ES-I3 (cell line): Measurements from ENCODE around the gene FAM3A.
"Not testable (repeated sequence)": the region's sequence is repeated elsewhere in the genome, so short reads cannot be mapped to it uniquely, and the experiment has no call there.

Source experiments
- H3K36me3 ChIP-seq: 2 replicates; pipeline ENCODE4 v1.6.1; 2013; ENCODE audit warnings: mild to moderate bottlenecking, low read length, control low read depth, moderate library complexity; ENCODE audit not compliant: insufficient read depth
- H3K4me1 ChIP-seq: 2 replicates; pipeline ENCODE4 v1.6.1; 2013; ENCODE audit warnings: mild to moderate bottlenecking, control low read depth, low read length; ENCODE audit not compliant: insufficient read depth
- H3K9ac ChIP-seq: 2 replicates; pipeline ENCODE4 v1.6.1; 2013; ENCODE audit warnings: low read depth, mild to moderate bottlenecking, low read length, moderate library complexity
- H3K9me3 ChIP-seq: 2 replicates; pipeline ENCODE4 v1.6.1; 2013; ENCODE audit warnings: mild to moderate bottlenecking, low read length, moderate library complexity; ENCODE audit not compliant: control insufficient read depth, insufficient read depth

FAM3A gene

DNA sequence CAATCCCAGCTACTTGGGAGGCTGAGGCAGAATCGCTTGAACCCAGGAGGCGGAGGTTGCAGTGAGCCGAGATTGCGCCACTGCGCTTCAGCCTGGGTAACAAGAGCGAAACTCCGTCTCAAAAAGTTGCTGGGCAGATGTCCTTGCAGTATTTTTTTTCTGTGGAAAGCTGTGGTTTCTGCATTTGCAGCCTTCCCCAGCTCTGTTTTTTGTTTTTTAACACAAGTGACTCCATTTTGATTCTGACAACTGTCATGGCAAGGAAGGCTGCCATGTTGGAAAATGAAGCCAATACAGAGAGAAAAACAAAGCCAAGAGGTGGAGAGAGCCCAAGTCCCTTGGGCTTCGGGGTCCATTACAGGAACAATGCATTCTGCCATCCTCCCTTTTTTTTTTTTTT, 13.9 kb downstream of the FAM3A start:
- Histone ChIP-seq H3K9ac (no peak overlapping the region), H3K4me1 (no peaks in the 10 kb centered on the region), H3K9me3 (no peaks in the 10 kb centered on the region), H3K36me3 (no peaks in the 10 kb centered on the region; the same call in 1 of the 2 replicates)

DNA sequence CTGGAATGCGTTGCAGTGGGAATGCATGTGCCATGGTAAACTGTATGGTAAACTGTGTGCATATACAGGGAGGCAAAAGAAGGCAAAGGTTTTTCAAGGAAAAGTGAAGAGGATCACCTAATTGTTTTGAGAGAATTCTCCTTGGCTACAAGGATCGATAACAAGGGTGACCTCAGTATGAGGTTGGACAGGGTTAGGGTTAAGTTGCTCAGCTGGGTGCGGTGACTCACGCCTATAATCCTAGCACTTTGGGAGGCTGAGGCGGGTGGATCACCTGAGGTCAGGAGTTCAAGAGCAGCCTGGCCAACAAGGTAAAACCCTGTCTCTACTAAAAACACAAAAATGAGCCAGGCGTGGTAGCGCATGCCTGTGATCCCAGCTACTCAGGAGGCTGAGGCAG, 14.6 kb downstream of the FAM3A start:
- not testable (repeated sequence) for H3K9ac ChIP-seq, H3K4me1 ChIP-seq, H3K9me3 ChIP-seq, H3K36me3 ChIP-seq

DNA sequence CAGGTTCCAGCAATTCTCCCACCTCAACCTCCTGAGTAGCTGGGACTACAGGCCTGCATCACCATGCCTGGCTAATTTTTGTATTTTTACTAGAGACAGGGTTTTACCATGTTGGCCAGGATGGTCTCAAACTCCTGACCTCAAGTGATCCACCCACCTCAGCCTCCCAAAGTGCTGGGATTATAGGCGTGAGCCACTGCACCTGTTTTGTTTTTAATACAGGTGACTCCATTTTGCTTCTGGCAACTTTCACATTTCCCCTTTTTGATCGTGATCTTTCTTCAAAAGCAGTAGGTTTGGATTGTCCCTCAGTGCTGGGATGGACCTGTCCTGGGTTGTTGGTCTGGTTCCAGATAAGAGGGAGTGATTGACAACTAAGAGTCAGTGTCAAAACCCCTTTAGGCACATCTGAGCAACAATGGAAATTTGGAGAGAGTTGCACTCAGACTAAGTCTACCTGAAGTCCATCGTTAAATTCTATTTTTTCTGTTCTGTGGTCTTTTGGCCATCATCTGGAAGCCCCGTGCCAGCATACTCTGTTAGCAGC, 19.4 kb downstream of the FAM3A start:
- H3K9me3 ChIP-seq, H3K36me3 ChIP-seq, H3K9ac ChIP-seq, H3K4me1 ChIP-seq: not testable (repeated sequence)

DNA sequence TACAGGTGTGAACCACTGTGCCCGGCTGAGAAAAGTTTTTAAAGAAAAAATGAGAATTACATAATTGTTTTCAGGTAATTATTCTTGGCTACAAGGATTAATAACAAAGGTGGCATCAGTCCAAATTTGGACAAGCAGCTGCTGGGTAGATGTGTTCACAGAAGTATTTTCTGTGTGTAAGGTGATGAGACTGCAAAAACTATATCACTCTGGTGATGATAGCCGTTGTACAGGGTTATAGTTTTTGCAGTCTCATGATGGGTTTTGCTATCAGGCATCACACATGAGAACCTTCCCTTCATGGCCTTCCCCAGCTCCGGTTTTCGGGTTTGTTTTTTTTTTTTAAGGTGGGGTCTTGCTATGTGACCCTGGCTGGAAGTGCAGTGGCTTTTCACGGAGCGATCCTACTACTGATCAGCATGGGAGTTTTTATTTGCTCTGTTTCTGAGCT, 20.5 kb downstream of the FAM3A start:
- H3K36me3 ChIP-seq = no peaks in the 10 kb centered on the region
- no peak overlapping the region for H3K9ac ChIP-seq
- H3K4me1 ChIP-seq = no peaks in the 10 kb centered on the region
- no peaks in the 10 kb centered on the region for H3K9me3 ChIP-seq

- Histone ChIP-seq H3K4me1 (no peaks in the 10 kb centered on the region), H3K9me3 (no peaks in the 10 kb centered on the region), H3K9ac (no peak overlapping the region), H3K36me3 (no peaks in the 10 kb centered on the region)
Measured at GRCh38 chrX:154494715-154495114, 21.3 kb downstream of the FAM3A start.

GRCh38 chrX:154490414-154491083, 25.5 kb downstream of the FAM3A start, which contains the start of gene SLC10A3:
Gene SLC10A3, minus strand, starts transcription at chrX:154490629. Its CDS starts 1,689 bp downstream, at chrX:154488940.
- no peaks in the 10 kb centered on the region for H3K9me3 ChIP-seq
- H3K9ac ChIP-seq = peak within 1 kb of the TSS; percentile 72; the same call in 1 of the 2 replicates
- no peaks in the 10 kb centered on the region; the same call in 1 of the 2 replicates for H3K4me1 ChIP-seq
- H3K36me3 ChIP-seq = no peaks in the 10 kb centered on the region; the same call in 1 of the 2 replicates

- Histone ChIP-seq H3K4me1 (no peaks in the 10 kb centered on the region; the same call in 1 of the 2 replicates), H3K9me3 (no peaks in the 10 kb centered on the region), H3K36me3 (no peaks in the 10 kb centered on the region; the same call in 1 of the 2 replicates), H3K9ac (peak overlapping the region; percentile 70; the same call in 1 of the 2 replicates)
Measured at GRCh38 chrX:154490021-154490413, 26.0 kb downstream of the FAM3A start.

DNA sequence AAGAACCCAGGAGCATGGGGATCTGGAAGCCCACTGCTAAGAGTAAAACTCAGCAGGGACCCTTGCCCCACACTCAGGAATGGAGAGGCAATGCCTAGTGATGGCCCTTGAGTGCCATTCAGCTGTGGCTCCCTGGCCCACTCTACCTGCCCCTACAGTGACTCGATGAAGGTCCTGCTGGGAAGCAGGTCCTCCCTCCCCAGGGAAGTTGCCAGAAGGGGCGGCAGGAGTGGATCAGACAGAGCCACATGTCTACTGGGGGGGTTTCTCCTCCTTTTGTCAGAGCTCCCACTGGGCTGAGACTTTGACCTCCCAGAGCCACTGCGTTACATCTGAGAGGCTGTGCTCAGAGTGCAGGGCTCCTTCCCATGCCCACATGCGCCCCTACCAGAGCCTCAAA, 26.9 kb downstream of the FAM3A start:
- H3K36me3 ChIP-seq = no peaks in the 10 kb centered on the region; the same call in 1 of the 2 replicates
- no peak overlapping the region for H3K9ac ChIP-seq
- no peaks in the 10 kb centered on the region for H3K9me3 ChIP-seq
- no peaks in the 10 kb centered on the region; the same call in 1 of the 2 replicates for H3K4me1 ChIP-seq

GRCh38 chrX:154488336-154489075, 27.5 kb downstream of the FAM3A start:
- no peak overlapping the region for H3K9ac ChIP-seq
- H3K36me3 ChIP-seq = no peaks in the 10 kb centered on the region; the same call in 1 of the 2 replicates
- H3K4me1 ChIP-seq = no peaks in the 10 kb centered on the region; the same call in 1 of the 2 replicates
- no peaks in the 10 kb centered on the region for H3K9me3 ChIP-seq

DNA sequence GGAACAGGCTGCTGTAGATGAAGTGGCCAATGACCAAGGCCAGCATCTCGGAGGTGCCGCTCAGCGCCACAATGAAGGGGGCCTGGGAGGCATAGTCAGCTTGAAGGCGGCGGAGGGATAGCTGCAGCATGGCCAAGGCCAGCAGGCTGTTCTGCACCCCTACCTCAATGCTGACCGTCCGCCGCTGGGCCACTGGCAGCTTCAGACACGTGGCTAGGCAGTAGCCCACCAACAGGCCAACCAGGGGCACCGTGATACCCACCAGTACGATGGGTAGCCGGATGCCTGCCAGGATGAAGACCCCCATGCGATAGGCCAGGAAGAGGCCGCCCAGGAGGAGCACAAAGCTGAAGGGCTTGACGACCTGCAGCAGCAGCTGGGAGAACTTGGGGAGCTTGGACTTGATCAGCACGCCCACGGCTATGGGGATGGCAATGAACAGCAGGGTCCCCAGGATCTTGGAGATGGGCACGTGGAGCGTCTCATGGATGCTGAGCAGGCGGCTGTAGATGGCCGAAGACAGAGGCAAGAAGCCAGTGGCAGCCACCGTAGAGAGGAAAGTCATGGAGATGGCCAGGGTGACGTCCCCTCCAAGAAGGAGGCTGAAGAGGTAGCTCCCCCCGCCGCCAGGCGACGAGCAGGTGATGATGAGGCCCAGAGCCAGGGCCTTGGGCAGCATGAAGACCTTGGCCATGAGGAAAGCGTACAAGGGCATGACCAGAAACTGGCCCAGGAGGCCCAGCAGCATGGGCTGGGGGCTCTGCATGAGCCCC, 28.3 kb downstream of the FAM3A start:
- H3K9me3 ChIP-seq = no peaks in the 10 kb centered on the region
- H3K9ac ChIP-seq = no peak overlapping the region
- no peaks in the 10 kb centered on the region; the same call in 1 of the 2 replicates for H3K4me1 ChIP-seq

GRCh38 chrX:154486396-154487207, 29.4 kb downstream of the FAM3A start, which contains the start of gene UBL4A:
Gene UBL4A, minus strand, starts transcription at chrX:154486615. Its CDS starts 31 bp downstream, at chrX:154486584.
- H3K9ac ChIP-seq = peak within 1 kb of the TSS; percentile 56
- H3K9me3 ChIP-seq = no peaks in the 10 kb centered on the region
- H3K4me1 ChIP-seq = no peaks in the 10 kb centered on the region; the same call in 1 of the 2 replicates
- no peaks in the 10 kb centered on the region; the same call in 1 of the 2 replicates for H3K36me3 ChIP-seq

More for the DNA sequence above, 28.3 kb downstream of the FAM3A start:
- no peaks in the 10 kb centered on the region; the same call in 1 of the 2 replicates for H3K36me3 ChIP-seq

DNA sequence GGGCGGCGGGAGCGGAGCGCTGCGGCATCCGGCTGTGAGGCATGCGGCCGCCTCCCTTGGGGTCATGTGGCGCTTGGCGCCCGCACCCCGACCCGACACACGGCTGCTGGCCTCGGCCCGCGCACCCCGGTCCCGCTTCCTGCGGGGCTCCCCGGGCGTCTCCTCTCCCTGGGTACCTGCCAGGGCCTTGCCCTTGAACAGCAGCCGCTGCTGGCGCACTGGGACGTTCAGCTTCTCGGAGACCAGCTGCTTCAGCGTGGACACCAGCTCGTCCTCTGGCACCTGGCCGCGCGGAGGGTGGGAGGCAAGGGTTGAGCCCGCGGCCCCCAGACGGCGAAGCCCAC, 30.0 kb downstream of the FAM3A start:
- H3K4me1 ChIP-seq = no peaks in the 10 kb centered on the region; the same call in 1 of the 2 replicates
- H3K9me3 ChIP-seq = no peaks in the 10 kb centered on the region
- no peaks in the 10 kb centered on the region; the same call in 1 of the 2 replicates for H3K36me3 ChIP-seq
- H3K9ac ChIP-seq = peak overlapping the region; percentile 56
